HK-2 (cell line): ENCODE measurements around the gene TAF11L14.
"Not testable (repeated sequence)": the region's sequence is repeated elsewhere in the genome, so short reads cannot be mapped to it uniquely, and the experiment has no call there.

ENCODE experiments used
- DNase-seq: peaks from one replicate; pipeline ENCODE4 v3.0.0-alpha.2; 2018; ENCODE audit not compliant: unreplicated experiment

TAF11L14 gene

GRCh38 chr5:17634160-17634559 is at the start of gene TAF11L14:
Gene TAF11L14, plus strand, starts transcription at chr5:17634460.
- DNase-seq = no peak

GRCh38 chr5:17585658-17586057 is 48.6 kb upstream of the TAF11L14 start, which contains the start of gene TAF11L7:
Gene TAF11L7, minus strand, starts transcription at chr5:17585758.
- DNase-seq = not testable (repeated sequence)

- DNase-seq = not testable (repeated sequence)
These were observed 43.4 kb upstream of the TAF11L14 start, which contains the start of gene TAF11L8 for GRCh38 chr5:17590860-17591259. Gene TAF11L8, minus strand, starts transcription at chr5:17590960.

GRCh38 chr5:17594255-17594654 is 40.0 kb upstream of the TAF11L14 start, which contains the start of gene TAF11L9:
Gene TAF11L9, minus strand, starts transcription at chr5:17594394.
- not testable (repeated sequence) for DNase-seq

- not testable (repeated sequence) for DNase-seq
These were observed 36.5 kb upstream of the TAF11L14 start, which contains the start of gene TAF11L10 for GRCh38 chr5:17597728-17598127. Gene TAF11L10, minus strand, starts transcription at chr5:17597828.

GRCh38 chr5:17603880-17604279 is 30.4 kb upstream of the TAF11L14 start, which contains the start of gene TAF11L11:
Gene TAF11L11, plus strand, starts transcription at chr5:17604183.
- DNase-seq = not testable (repeated sequence)

- DNase-seq = no peak
These were observed 29.3 kb upstream of the TAF11L14 start for GRCh38 chr5:17604951-17605350.

- DNase-seq = not testable (repeated sequence)
These were observed 26.8 kb upstream of the TAF11L14 start for GRCh38 chr5:17607461-17607860.

- not testable (repeated sequence) for DNase-seq
These were observed 24.2 kb upstream of the TAF11L14 start, which contains the start of gene TAF11L12 for GRCh38 chr5:17610092-17610491. Gene TAF11L12, plus strand, starts transcription at chr5:17610392.

GRCh38 chr5:17614872-17615605 is 19.2 kb upstream of the TAF11L14 start:
- DNase-seq = no peak

GRCh38 chr5:17619354-17619753 is 14.9 kb upstream of the TAF11L14 start:
- no peak for DNase-seq

- no peak for DNase-seq
These were observed 13.6 kb upstream of the TAF11L14 start for GRCh38 chr5:17620627-17621026.

- DNase-seq = no peak
These were observed 8.6 kb upstream of the TAF11L14 start for GRCh38 chr5:17625686-17626085.

- not testable (repeated sequence) for DNase-seq
These were observed 2.5 kb upstream of the TAF11L14 start, which contains the start of gene TAF11L13 for GRCh38 chr5:17631788-17632187. Gene TAF11L13, plus strand, starts transcription at chr5:17632088.

- DNase-seq = not testable (repeated sequence)
These were observed 15.0 kb downstream of the TAF11L14 start for GRCh38 chr5:17649232-17649631.

GRCh38 chr5:17655201-17655759 is 21.0 kb downstream of the TAF11L14 start:
- not testable (repeated sequence) for DNase-seq

GRCh38 chr5:17655921-17656320 is 21.7 kb downstream of the TAF11L14 start:
- DNase-seq = no peak

GRCh38 chr5:17663182-17663581 is 28.9 kb downstream of the TAF11L14 start:
- no peak for DNase-seq

- DNase-seq = no peak
These were observed 31.6 kb downstream of the TAF11L14 start for GRCh38 chr5:17665836-17666235.

GRCh38 chr5:17666726-17667235 is 32.5 kb downstream of the TAF11L14 start:
- no peak for DNase-seq

- DNase-seq = no peak
These were observed 36.1 kb downstream of the TAF11L14 start for GRCh38 chr5:17670353-17670752.

- DNase-seq = no peak
These were observed 44.6 kb downstream of the TAF11L14 start for GRCh38 chr5:17678751-17679324.
